CD1c-positive myeloid dendritic cell (primary cell): ENCODE results near the gene FKBP2.

ENCODE experiments used
- DNase-seq: peaks from one replicate; pipeline ENCODE4 v3.0.0-alpha.2; 2016; ENCODE audit errors: extremely low spot score

The FKBP2 gene

GRCh38 chr11:64233913-64234586 lies 6.8 kb upstream of the FKBP2 start, which contains the start of gene VEGFB:
VEGFB (plus strand) TSS chr11:64234584; CDS start chr11:64234834, 250 bp downstream.
- DNase-seq = peak; percentile 57

GRCh38 chr11:64234647-64235379 lies 6.1 kb upstream of the FKBP2 start:
- DNase-seq = peak; percentile 56

GRCh38 chr11:64235437-64236161 lies 5.3 kb upstream of the FKBP2 start:
- no peak for DNase-seq

DNA sequence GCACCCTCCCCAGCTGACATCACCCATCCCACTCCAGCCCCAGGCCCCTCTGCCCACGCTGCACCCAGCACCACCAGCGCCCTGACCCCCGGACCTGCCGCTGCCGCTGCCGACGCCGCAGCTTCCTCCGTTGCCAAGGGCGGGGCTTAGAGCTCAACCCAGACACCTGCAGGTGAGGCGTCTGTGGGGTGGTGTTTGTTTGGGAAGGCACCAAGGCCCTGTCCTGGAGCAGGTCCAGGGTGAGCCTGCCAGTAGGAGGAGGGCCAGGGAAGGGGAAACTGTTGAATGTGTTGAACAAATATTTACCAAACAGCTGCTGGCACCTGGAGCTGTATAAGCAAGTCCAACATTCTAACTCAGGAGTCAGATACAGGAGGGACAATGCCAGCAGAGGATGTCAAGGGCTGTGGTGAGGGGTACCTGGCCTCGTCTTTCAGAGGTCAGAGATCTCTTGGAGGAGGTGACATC lies 3.4 kb upstream of the FKBP2 start:
- no peak for DNase-seq

DNA sequence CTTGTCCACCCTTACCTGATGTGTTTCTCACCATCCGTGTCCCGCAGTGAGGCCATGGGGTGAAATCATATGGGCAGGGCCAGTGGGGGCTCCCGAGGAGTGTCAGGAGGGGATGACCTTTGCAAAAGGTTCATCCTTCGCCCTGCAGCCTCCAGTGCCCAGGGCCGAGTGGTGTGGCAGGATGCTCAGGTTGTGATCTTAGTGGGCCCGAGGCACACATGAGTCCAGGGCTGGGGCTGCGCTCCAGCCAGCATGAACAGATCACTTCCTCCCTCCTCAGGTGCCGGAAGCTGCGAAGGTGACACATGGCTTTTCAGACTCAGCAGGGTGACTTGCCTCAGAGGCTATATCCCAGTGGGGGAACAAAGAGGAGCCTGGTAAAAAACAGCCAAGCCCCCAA lies 2.8 kb upstream of the FKBP2 start:
- DNase-seq = no peak

- DNase-seq = peak; percentile 62
These were observed 1.9 kb upstream of the FKBP2 start for GRCh38 chr11:64238999-64239398.

DNA sequence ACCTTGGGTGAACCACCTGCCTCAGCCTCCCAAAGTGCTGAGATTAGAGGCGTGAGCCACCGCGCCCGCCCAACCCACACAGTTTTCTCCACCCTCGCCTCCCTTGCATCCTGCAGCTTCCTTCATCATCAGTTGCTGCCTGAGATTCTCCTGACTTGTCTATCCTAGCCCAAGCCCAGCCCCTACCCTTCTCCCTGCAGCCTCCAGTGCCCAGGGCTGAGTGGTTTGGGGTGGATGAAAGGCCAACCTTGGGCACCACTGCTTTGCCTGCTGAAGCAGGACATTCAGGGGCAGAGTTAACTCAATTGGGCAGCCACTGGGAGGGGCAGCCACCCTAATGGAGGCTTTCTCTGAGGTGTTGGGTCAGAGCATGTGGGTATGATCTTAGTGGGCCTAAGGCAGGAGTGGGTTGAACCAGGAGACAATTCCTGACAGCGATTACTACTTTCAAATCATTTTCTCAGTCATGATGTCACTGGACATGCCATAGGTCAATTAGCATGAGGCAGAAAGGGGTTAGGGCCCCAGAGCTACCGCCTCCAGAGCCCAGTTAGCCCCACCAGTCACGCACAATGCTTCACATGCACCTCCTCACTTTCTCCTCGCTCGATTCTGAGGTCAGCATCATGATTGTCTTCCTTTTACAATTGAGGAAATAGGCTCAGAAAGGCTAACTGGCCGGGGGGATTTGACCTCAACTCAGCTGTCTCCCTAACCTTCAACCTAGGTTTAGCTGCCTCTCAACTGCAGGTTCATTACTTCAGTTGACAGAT lies 1.0 kb upstream of the FKBP2 start:
- peak; percentile 97 for DNase-seq

- peak; percentile 99 for DNase-seq
These were observed 271 bp downstream of the FKBP2 start for GRCh38 chr11:64241241-64241490.

DNA sequence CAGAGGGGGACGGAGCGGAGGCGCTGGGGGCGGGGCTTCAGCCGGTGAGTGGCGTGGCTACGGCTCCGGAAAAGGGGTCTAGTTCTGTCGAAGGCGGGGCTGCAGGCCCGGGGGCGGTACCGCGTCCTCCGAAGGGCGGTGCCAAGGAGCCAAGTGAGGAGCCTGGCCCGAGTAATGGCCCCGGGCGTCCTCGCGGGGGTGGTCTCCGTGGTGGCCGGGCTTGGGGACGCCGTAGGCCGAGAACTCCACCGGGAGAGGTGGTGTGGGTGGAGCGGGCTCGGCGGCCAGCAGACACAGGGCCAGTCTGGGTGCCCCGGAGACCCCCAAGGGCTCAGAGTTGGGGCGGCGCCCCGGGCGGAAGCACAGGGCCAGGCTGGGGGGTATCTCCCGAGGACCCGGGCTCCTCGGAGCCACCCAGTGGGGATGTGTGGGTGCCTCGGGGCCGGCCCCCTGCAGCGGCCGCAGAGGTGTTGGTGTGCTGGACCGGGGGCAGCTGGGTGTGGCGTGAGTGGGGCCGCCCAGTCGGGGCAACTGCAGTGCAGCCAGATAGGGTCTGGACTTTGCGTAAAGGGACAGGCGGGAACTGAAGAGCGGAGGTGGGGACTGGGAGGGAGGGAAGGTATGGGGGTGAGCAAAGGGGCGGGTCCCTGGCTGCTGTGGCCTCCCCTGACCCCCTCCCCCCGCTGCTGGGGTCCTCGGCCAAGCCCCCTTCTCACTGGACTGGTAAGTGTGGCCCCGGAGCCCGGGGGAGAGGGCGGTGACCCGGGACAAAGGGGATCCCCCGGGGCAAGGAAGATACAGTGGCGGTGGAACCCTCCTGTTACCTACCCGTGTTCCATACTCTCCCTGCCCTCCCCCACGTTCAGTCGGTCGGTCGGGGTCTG lies 838 bp downstream of the FKBP2 start:
- DNase-seq = peak; percentile 39

DNA sequence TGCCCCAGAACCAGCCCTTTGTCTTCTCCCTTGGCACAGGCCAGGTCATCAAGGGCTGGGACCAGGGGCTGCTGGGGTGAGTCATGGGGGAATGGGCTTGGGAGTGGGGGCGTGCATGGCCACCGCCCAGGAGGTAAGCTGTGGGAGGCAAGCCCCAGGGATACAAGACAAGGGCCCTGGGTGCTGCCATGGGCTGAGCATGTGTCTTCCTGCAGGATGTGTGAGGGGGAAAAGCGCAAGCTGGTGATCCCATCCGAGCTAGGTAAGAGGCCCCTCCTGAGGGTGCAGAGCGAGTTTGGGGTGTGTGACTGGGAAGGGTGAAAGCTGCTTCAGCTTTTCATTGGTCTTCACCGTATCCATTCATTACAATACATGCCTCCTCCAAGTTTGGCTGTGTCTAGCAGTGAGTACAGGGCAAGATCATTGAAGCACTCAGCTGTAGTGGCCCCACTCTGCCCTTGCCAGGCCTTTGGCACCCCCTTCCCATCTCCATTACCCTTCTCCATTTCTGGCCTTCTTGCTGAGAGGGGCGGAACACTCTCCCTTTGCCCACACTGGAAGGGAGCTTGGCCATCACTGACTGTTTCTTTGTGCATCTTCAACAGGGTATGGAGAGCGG lies 2.5 kb downstream of the FKBP2 start:
- DNase-seq = no peak

- no peak for DNase-seq
These were observed 3.2 kb downstream of the FKBP2 start for GRCh38 chr11:64244107-64244506.

DNA sequence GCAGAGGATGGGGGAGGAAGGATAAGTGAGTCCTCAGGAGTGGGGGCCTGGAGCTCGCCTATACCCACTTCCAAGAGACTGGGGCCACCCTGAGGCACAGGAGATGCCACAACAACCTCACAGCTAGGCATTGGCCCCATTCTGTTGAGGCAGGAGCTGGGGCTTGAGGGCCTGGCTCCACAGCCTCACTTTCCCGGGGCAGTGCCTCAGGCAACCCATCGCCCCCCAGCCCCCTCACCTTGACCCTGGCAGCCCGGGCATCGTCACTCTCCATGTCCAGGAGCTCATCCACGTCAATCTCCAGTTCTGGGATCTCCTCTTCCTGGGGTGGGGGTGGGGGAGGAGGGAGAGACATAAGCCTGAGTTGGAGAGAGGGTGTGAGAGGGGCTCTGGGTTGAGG lies 4.1 kb downstream of the FKBP2 start:
- DNase-seq = no peak

DNA sequence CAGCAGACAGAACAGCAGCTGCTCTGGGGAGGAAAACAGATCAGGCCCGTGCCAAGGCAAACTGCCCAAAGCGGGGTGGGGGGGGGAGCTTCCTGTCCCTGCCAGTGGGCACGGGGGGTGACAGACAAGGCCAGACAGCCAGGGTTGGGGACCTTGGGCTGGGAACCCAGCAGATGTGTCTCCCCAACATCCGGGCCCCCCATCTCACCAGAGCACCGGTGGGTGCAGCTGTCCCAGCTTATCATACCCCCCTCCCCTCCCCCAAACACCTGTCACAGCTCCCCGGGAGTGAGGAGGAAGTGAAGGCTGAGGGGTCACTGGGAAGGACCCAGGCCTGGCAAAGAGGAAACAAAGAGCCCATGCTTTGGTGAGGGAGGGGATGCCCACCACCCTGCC lies 4.5 kb downstream of the FKBP2 start:
- no peak for DNase-seq

DNA sequence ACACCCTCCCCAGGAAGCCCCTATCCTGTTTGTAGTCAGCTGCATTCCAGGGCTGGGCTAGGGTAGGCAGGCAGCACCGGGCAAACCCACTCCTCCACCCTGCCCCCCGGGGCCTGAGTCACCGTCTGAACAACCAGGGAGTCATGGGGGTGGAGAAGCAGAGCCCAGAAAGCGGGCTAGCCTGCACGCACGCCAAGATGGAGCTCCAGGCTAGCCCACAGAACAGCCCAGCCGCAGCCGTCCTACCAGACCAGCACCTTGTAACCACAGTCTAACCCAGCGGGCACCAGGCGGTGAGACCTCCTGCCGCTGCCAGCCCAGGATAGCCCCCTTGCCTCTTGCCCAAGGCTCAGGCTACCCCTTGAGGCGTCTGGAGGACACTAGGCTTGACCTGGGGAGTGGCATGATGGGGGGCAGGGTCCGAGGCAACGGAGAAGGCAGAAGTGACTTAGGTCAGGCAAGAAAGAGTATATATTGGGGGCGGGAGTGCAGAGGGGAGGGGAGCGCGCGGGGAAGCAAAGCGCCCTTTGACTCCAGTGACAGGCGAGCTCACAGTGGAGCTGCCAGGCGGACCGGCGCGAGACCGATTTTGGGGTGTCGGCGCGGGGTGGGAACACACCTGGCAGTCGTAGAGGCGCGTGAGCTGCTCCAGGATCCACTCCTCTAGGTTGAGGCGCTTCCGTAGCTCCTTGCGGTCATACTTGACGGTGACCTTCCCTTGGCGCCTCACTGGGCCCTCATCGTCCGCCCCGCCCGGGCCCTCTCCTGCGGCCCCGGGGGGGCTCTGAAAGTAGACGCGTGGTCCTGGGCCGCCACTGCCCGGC lies 5.1 kb downstream of the FKBP2 start:
- peak; percentile 73 for DNase-seq

- peak; percentile 27 for DNase-seq
These were observed 5.7 kb downstream of the FKBP2 start for GRCh38 chr11:64246621-64246870.

DNA sequence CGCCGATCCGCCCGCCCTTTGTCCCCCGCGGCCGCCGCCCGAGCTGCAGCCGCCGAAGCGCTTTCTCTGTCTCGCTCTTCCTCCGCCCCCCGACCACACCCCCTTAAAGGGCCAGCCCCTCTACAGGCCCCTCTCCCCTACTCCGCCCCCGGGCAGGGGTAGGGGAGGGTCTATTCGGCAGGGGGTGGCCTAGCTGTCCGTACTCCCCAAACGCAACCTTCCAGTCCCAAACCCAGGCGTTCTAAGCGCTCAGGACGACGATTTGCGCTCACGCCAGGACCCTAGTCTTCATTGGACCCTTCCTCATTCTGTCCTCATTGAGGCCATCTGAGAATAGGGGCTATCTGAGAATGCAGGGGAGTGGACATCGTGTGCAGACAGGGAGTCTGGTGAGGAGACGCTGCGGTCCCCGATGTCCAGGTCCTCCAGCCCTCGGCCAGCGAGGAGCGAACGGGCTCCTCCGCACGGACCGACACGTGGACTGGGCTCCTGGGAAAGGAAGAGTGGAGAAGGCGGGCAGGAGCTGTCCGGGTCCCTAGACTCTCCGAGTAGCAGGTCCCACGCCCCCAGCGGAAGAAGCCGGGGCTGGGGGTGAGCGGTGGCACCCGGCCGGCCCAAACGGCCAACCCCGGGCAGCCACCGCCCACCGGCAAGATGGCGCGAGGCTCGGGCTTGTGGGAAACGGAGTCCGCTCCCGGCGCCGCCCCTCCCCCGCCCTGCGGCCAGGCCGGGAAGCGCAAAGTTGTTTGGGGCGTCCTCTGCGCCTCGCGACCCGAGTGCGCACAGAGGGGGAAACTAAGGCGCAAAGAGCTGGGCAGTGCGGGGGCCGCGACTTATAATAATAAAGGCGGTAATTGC lies 6.2 kb downstream of the FKBP2 start, which contains the start of gene PPP1R14B:
TSS of gene PPP1R14B (minus strand) at position 73 of the 858 bp plus-strand sequence. CDS start 270 bp downstream, outside the sequence.
- peak; percentile 91 for DNase-seq

GRCh38 chr11:64247729-64248531 lies 7.0 kb downstream of the FKBP2 start:
- DNase-seq = no peak

DNA sequence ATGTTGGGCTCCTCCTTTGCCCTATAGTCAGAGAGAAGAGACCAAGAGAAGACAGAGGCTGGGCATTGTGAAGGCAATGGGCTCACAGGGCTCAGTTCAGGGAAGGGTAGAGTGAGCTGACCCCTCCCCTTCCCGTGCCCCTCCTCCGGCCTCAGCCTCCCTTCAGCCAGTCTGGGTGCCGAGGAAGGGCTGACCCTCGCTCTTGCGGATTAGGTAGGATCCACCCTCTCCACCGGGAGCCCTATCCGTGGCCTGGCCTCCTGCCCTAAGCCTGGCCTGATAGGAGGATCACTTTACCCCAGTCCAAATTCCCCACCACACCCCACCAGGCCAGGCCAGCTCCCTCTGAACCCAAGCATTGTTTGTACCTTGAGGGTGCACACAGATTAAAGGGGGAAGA lies 7.7 kb downstream of the FKBP2 start:
- no peak for DNase-seq
